GM19467 (cell line): ENCODE results near the gene CDC42BPB.

Source experiments
- ATAC-seq: cut with Tn5 transposase; IDR thresholded peaks from one replicate; pipeline ENCODE4 v1.9.1; 2021; ENCODE audit warnings: mild to moderate bottlenecking, moderate library complexity; ENCODE audit not compliant: unreplicated experiment

CDC42BPB gene

GRCh38 chr14:103001226-103001625 is 56.1 kb downstream of the CDC42BPB start:
- ATAC-seq, result no peak

DNA sequence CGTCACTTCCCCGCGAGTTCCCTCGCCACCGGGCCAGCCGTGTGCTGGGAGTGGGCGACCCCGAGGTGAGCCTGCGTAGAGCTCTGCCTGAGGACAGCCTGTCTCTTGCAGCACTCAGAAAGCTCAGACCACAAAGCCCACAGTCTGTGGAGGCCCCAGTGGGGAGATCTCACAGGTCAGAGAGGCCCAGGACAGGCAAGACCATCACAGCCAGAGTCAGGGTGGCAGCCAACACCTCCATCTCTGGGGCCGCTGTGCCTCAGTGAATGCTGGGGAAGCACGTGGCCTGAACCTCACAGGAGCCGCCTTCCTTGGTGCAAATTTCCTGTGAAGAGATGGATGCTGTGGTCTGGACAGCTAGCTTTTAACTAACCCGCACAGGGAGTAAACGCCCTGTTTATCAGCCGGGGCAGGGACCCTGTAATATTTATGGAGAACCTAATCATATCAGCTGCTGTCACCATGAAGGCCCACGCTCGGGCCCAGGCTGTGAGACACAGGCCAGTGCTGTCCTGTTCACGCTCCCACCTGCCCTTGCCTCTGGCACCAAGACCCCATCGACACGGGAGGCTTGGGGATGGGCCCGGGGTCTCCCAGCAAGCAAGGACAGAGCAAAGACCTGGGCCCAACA is 56.9 kb downstream of the CDC42BPB start:
- no peak for ATAC-seq

DNA sequence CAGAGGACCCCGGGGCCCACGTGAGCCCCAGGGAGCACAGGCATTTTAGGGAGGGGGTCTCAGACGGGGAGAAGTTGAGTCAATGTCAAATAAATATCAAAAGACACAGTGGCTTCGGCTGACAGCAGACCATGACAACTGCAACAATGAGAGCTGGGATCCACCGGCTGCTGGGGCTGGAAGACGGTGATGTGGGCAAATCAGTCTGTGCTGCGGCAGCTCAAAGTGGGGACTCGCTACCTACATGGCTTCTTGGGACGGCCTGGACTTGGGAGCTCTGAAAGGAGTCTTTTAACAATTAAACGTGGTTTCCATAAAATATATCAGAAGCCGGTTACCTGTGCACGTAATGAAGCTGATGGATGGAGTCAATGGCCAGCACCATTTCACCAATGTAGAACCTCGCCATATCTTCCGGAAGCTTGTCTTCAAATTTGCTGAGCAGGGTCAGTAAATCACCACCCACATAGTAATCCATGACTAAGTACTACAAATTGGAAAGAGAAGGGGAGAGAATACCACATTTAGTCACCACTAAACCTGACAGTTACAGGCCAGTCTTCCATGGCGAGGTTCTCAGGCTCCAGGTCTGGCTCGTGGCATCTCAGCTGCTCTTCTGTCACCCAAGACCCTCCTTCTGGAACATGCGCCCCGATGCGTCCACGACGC is 58.0 kb downstream of the CDC42BPB start:
- ATAC-seq, result no peak

GRCh38 chr14:102998393-102998792 is 59.0 kb downstream of the CDC42BPB start:
- no peak for ATAC-seq

DNA sequence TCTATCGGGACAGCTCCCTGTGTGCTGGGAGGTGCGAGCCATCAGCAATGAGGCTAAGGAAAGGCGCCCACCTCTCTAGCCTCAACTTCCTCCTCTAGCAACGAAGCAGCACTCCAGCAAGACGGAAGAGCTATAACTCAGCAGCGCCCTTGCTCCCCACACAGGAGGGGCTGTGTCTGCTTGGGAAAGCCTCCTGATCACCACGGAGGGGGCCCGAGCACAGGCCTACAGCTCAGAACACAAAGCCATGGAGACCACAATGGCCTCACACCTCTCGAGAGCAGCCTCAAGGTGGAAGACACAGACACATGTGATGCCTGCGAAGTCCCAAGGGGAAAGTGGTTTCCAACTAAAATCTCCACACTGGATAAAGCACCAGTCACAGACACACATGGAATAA is 60.4 kb downstream of the CDC42BPB start:
- ATAC-seq, result no peak

DNA sequence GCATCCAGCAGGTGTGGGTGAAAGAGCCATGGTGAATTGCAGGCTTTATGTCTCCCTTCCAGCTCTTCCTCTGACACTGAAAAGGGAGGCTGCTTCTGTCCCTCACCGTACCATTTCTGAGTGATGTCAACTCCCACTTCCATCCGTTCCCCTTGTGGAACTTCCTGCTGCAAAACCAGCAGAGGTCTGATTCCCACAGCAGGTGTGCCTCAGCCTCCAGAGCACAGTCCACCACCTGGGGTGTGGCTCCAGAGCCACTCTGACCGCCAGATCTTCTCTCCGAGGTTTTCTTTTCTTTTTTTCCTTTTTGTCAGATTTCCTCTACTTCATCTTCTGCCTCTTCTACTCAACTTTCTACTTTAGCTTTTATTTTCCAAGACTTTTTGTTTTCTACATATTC is 62.7 kb downstream of the CDC42BPB start:
- no peak for ATAC-seq

DNA sequence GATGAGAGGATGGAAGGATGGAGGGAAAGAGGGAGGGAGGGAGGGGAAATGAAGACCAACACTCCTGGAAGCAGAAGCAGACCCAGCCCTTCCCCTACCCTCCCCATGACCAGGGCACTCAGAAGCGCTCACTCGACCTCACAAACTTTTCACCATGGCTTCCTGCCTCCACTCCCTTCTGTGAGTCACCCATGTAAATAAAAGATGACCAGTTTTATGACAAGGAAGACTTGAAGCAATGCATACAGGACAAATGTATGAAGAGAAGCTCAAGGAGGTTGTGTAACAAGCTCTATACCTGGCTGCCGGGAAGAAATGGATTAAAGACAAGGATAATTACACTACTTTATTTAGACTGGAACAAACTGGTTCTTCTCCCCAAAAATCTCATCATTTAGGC is 63.8 kb downstream of the CDC42BPB start:
- ATAC-seq, result no peak

GRCh38 chr14:102991376-102991775 is 66.0 kb downstream of the CDC42BPB start:
- no peak for ATAC-seq

GRCh38 chr14:102988054-102988453 is 69.3 kb downstream of the CDC42BPB start:
- no peak for ATAC-seq

DNA sequence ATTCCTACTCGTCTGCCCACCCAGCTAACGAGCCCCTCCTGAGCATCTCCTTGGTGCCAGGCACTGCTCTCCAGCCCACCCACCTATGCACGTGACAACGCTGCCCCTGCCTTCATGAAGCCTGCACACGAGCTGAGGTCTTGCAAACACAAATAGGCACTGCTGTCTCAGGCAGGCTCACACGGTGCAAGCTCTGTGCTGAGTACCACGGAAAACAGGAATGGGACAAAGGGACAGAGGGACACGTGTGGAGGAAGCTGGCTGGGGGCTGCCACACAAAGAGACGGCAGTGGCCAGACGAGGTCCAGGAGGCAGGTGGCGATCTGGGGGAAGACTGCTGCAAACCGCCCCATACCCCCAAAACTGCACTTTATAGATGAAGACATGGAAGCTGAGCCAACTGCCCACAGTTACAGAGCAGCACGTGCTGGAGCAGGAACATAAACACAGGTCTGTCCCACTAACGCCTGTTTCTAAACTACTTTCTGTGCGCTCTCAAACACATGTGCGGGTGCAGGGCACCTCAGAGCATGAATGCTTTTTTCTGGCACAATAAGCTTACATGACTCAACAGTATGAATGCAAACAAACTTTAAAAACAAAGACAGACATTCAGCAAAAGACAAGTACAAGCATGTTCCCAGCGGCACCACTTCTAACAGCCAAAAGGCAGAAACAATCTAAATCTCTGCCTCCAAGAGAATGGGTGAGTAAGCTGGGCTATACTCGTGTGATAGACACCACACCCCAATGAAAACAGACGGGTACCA is 70.4 kb downstream of the CDC42BPB start:
- ATAC-seq, result no peak

GRCh38 chr14:102985665-102986064 is 71.7 kb downstream of the CDC42BPB start:
- no peak for ATAC-seq

DNA sequence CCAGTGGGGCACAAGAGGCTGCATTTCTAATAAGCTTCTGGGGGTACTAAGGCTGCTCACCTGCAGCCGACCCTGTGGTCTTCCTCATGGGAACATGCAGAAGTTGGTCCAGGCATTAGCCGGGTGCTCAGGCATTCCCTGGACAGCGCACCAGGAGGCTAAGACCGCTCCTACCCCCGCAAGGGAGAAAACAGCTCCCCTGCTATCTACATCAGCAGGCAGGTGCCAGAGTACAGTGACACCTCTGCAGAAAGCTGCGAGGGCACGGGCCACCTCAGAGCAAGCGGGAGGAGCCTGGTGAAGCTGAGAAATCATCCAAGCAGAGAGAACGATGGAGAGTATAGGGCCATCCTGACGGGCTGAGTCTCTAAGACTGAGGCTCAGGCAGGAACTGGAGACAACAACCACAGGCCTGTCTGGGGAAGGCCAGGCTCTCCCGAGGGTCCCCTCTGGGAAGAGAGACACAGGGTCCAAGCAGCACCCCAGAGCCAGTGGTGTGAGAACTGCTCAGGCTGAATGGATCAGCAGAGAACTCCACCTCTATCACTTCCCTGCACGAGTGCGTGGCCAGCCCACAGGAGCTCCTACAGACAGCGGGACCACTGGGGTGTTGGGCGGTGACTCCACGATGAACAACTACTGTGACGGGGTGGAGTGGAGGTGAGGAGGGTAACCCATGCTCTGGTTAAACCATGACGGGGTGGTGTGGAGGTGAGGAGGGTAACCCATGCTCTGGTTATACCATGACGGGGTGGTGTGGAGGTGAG is 72.8 kb downstream of the CDC42BPB start:
- ATAC-seq, result no peak

GRCh38 chr14:102983496-102983895 is 73.9 kb downstream of the CDC42BPB start:
- no peak for ATAC-seq

- no peak for ATAC-seq
Measured at GRCh38 chr14:102982852-102983470, 74.4 kb downstream of the CDC42BPB start.

DNA sequence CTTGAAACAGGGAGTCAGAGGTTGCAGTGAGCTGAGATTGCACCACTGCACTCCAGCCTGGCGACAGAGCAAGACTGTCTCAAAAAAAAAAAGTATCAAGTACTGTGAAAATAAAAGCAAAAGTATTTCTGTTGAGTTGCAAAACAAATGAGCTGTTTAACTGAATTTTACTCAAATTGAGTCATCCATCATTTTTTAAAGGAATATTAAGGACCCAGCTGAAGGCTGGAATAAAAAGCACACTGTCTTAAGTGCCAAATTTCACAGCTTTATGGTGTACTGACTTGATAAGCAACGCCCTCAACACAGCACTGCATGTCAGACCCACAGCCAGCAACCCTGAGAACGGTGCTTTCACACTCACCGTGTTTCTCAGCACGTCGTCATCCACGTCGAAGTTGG is 76.9 kb downstream of the CDC42BPB start:
- ATAC-seq, result no peak

- ATAC-seq, result no peak
Measured at GRCh38 chr14:102979406-102979805, 77.9 kb downstream of the CDC42BPB start.

- no peak for ATAC-seq
Measured at GRCh38 chr14:102977475-102977874, 79.9 kb downstream of the CDC42BPB start.

DNA sequence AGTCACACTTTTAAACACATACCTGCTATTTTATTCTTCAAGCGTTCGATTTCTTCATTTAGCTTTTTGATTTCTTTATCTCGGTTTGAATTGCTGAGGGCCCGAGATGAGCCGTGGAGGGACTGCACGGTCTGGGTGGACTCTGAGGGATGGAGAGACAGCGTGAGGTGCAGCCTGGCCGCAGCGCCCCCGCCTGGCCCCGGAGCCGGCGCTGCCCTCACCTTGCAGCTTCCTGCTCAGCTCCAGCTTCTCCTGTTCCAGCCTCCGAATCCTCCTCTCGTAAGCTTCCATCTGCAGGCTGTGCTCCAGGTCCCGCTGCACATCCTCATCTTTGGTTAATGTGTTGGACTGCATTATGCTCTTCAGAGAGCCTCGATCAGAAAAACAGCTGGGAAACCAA is 81.7 kb downstream of the CDC42BPB start:
- ATAC-seq, result no peak

GRCh38 chr14:102973706-102974285 is 83.6 kb downstream of the CDC42BPB start:
- no peak for ATAC-seq

GRCh38 chr14:102971836-102972606 is 85.3 kb downstream of the CDC42BPB start:
- ATAC-seq, result no peak
